ENCODE results near the gene OSMR. TPM values are rescaled to one million over a fixed set of nuclear protein-coding genes. Genes with fewer than 3 reads are reported as not detected.
"Not testable (repeated sequence)": the region's sequence is repeated elsewhere in the genome, so short reads cannot be mapped to it uniquely, and the experiment has no call there.

Gene OSMR
- total and polyA plus RNA-seq, 2 of the 13 experiments (the other 11 are each of a cell fraction or from before 2014, with no cell fraction given), result 21.3 to 86.5 TPM

DNA sequence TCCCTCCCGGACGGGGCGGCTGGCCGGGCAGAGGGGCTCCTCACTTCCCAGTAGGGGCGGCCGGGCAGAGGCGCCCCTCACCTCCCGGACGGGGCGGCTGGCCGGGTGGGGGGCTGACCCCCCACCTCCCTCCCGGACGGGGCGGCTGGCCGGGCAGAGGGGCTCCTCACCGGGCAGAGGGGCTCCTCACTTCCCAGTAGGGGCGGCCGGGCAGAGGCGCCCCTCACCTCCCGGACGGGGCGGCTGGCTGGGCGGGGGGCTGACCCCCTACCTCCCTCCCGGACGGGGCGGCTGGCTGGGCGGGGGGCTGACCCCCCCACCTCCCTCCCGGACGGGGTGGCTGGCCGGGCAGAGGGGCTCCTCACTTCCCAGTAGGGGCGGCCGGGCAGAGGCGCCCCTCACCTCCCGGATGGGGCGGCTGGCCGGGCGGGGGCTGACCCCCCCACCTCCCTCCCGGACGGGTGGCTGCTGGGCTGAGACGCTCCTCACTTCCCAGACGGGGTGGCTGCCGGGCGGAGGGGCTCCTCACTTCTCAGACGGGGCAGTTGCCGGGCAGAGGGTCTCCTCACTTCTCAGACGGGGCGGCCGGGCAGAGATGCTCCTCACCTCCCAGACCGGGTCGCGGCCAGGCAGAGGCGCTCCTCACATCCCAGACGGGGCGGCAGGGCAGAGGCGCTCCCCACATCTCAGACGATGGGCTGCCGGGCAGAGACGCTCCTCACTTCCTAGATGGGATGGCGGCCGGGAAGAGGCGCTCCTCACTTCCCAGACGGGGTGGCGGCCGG lies 16.4 kb downstream of the OSMR start:
- H2AFZ ChIP-seq (ENCODE audit: low read length); H3K27me3 ChIP-seq (ENCODE audit: control insufficient read depth in 1 of 2, insufficient read depth in 2 of 2, low read length in 2 of 2); DNase-seq (ENCODE audit: low spot score); H3K9ac ChIP-seq (ENCODE audit: insufficient read depth, low read depth, low read length); H3K36me3 ChIP-seq (replicated peaks in 1 of 2; ENCODE audit: control insufficient read depth in 1 of 2, insufficient read depth in 2 of 2, low read length in 2 of 2); POLR2A ChIA-PET; CTCF ChIA-PET (ENCODE audit: low intra/inter-chr PET ratio, low total read pairs); in situ Hi-C loops (cut with HindIII; ENCODE audit: extremely low pct_ligation_motif_present, low pct_unique_long_range_greater_than_20kb); ATAC-seq; H3K27ac ChIP-seq (ENCODE audit: extremely low read length, insufficient read depth, low read length); H3K4me3 ChIP-seq (replicated peaks in 1 of 3; ENCODE audit: insufficient read depth in 1 of 3, low read depth in 2 of 3, low read length in 3 of 3); intact Hi-C loops (cut with micrococcal nuclease; ENCODE audit: unreplicated experiment); H3K4me2 ChIP-seq (ENCODE audit: low read depth, low read length); FAIRE-seq; BruUV-seq (replicated peaks): not testable (repeated sequence)
- Histone ChIP-seq H3K79me2 (ENCODE audit: insufficient read depth, low read length) (peaks cover 76% of the 10 kb centered on the region), H3K9me3 (ENCODE audit: low read length) (peaks cover 18% of the 10 kb centered on the region), H3K4me1 (ENCODE audit: insufficient read depth, low read length) (peaks cover 30% of the 10 kb centered on the region), H4K20me1 (ENCODE audit: insufficient read depth, low read length) (peaks cover 17% of the 10 kb centered on the region; the same call in 1 of the 2 replicates)
- 100% methylated on average over 4 of the region's 64 CpGs for WGBS (ENCODE audit: low lambda C conversion rate)

DNA sequence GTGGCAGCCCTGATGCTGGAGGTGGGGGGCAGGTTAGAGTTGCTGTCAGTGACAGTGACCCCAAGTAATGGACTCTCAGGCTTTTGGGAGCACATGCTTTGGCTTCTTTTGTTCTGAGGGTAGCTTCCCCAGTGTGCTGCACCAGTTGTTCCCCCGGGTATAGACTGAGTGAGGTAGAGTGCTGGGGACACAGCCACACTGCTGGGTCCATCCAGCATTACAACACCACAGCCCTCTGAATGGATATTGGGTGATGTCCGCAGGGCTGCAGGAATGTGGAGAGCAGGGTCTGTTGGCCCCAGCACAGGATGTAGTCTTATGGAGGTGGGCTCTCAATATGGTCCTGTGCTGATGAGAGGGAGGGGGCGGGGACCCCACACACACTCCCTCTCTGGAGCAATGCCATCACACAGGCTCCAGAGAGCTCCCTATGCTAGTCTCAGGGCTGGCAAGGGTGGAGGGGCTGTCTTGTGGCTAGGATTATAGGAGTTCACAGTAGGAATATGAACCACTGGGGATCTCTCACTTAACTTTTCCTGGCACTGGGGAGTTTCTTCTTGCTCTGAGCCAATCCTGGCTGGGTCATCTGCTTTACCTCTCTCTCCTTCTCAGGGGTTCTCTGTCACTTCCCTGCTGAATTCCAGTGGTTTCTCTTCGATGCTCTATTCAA lies 20.7 kb downstream of the OSMR start:
- H4K20me1 ChIP-seq (ENCODE audit: insufficient read depth, low read length), result peaks cover 26% of the 10 kb centered on the region; the same call in 1 of the 2 replicates
- TF ChIP-seq ZNF484 (CRISPR knock-in tag; IDR thresholded peaks at IDR 0.05; ENCODE audit: borderline replicate concordance, low read depth), result no peak
- TF ChIP-seq ZBTB21 (CRISPR knock-in tag; IDR thresholded peaks at IDR 0.05), result no peak
- no peak for TF ChIP-seq KDM5B (CRISPR knock-in tag; IDR thresholded peaks at IDR 0.05; ENCODE audit: borderline replicate concordance)
- TF ChIP-seq BRD4 (CRISPR knock-in tag; IDR thresholded peaks at IDR 0.05), result no peak
- TF ChIP-seq ZNF557 (CRISPR knock-in tag; IDR thresholded peaks at IDR 0.05), result no peak
- no peak for TF ChIP-seq TBP (CRISPR knock-in tag; IDR thresholded peaks at IDR 0.05)
- no peak for TF ChIP-seq ZNF510 (CRISPR knock-in tag; IDR thresholded peaks at IDR 0.05; ENCODE audit: low read depth)
- TF ChIP-seq, protein P1, sequence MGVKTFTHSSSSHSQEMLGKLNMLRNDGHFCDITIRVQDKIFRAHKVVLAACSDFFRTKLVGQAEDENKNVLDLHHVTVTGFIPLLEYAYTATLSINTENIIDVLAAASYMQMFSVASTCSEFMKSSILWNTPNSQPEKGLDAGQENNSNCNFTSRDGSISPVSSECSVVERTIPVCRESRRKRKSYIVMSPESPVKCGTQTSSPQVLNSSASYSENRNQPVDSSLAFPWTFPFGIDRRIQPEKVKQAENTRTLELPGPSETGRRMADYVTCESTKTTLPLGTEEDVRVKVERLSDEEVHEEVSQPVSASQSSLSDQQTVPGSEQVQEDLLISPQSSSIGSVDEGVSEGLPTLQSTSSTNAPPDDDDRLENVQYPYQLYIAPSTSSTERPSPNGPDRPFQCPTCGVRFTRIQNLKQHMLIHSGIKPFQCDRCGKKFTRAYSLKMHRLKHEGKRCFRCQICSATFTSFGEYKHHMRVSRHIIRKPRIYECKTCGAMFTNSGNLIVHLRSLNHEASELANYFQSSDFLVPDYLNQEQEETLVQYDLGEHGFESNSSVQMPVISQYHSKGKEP (CRISPR knock-in tag; IDR thresholded peaks at IDR 0.05), result no peak
- no peak for TF ChIP-seq MEF2D (CRISPR knock-in tag; IDR thresholded peaks at IDR 0.05)
- no peak for TF ChIP-seq ZMYM3 (CRISPR knock-in tag; IDR thresholded peaks at IDR 0.05)
- TF ChIP-seq, protein P2, sequence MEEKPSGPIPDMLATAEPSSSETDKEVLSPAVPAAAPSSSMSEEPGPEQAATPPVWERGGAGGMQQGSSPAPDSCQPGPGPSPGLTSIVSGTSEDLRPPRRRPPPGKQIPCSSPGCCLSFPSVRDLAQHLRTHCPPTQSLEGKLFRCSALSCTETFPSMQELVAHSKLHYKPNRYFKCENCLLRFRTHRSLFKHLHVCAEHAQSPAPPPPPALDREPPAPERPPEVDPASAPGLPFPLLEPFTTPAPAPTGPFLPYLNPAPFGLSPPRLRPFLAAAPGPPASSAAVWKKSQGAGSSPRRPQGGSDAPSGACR (CRISPR knock-in tag; IDR thresholded peaks at IDR 0.05), result no peak
- TF ChIP-seq NR2F6 (IDR thresholded peaks at IDR 0.05), result no peak
- TF ChIP-seq NR2F6 (CRISPR knock-in tag; IDR thresholded peaks at IDR 0.05), result no peak
- no peak for TF ChIP-seq ARNT (IDR thresholded peaks at IDR 0.05)
- TF ChIP-seq NCOA2 (CRISPR knock-in tag; IDR thresholded peaks at IDR 0.05), result no peak
- no peak overlapping the region for H3K9ac ChIP-seq (ENCODE audit: insufficient read depth, low read depth, low read length)
- peak; percentile 63 for ATAC-seq
- 100% methylated on average over 3 of the region's 4 CpGs for WGBS (ENCODE audit: low lambda C conversion rate)
- H3K27me3 ChIP-seq (ENCODE audit: control insufficient read depth in 1 of 2, insufficient read depth in 2 of 2, low read length in 2 of 2), result no peaks in the 10 kb centered on the region
- no peak for FAIRE-seq
- peaks cover 47% of the 10 kb centered on the region for H3K79me2 ChIP-seq (ENCODE audit: insufficient read depth, low read length)
- intact Hi-C loops (cut with micrococcal nuclease; ENCODE audit: unreplicated experiment) (no loop called here), in situ Hi-C loops (cut with HindIII; ENCODE audit: extremely low pct_ligation_motif_present, low pct_unique_long_range_greater_than_20kb) (no loop called here)
- DNase-seq (ENCODE audit: low spot score), result no peak
- H3K27ac ChIP-seq (ENCODE audit: extremely low read length, insufficient read depth, low read length), result no peak overlapping the region
- no peak overlapping the region for H2AFZ ChIP-seq (ENCODE audit: low read length)
- peaks cover 9% of the 10 kb centered on the region; the same call in 1 of the 2 replicates for H3K9me3 ChIP-seq (ENCODE audit: low read length)
- H3K4me3 ChIP-seq (replicated peaks in 1 of 3; ENCODE audit: insufficient read depth in 1 of 3, low read depth in 2 of 3, low read length in 3 of 3), result no peak overlapping the region
- no TSS peak for BruUV-seq (replicated peaks)
- ChIA-PET CTCF (ENCODE audit: low intra/inter-chr PET ratio, low total read pairs) (no interaction called here), POLR2A (no interaction called here)
- H3K36me3 ChIP-seq (replicated peaks in 1 of 2; ENCODE audit: control insufficient read depth in 1 of 2, insufficient read depth in 2 of 2, low read length in 2 of 2), result peaks cover 3 to 28% of the 10 kb centered on the region in 2 experiments
- no peak overlapping the region for H3K4me2 ChIP-seq (ENCODE audit: low read depth, low read length)
- no peaks in the 10 kb centered on the region for H3K4me1 ChIP-seq (ENCODE audit: insufficient read depth, low read length)
